Jurkat, Clone E6-1 (cell line): ENCODE data around the gene RNF112.

Experiments
- DNase-seq: peaks from one replicate; pipeline ENCODE4 v3.0.0-alpha.2; 2011; ENCODE audit warnings: low read depth, low spot score
- H3K4me3 ChIP-seq: 2 replicates; pipeline ENCODE4 v1.5.1; 2011; ENCODE audit warnings: mild to moderate bottlenecking, low read length, control low read depth, moderate library complexity

Gene RNF112

DNA sequence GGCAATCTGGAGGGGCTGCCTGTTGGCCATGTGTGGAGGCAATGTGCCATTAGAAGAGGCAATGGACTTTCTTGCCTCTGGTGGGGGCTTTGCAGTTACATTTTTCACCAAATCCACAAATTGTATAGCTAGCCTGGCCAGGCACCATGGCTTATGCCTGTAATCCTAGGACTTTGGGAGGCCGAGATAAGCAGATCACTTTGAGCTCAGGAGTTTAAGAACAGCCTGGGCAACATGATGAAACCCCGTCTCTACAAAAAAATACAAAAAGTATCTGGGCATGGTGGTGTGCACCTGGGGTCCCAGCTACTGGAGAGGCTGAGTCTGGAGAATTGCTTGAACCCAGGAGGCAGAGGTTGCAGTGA is 2.7 kb upstream of the RNF112 start:
- DNase-seq: no peak
- no peak overlapping the region for H3K4me3 ChIP-seq

DNA sequence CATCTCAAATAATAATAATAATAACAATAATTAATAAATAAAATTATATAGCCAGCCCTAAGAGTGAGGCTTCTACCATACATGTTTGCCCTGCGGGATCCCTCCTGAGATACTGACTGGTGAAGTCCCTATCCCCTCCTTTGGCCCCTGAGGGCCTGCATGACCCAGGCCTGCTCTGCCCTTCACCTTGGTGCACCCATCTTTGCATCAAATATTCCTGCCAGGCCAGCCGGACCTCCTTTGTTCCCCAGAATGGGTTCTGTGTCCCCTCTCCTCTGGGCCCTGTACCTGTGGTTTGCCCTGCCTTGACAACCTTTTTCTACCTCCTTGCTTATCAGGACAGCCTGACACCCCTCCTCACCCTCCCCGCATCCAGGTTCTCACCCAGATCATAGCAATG is 2.0 kb upstream of the RNF112 start:
- H3K4me3 ChIP-seq: no peak overlapping the region
- DNase-seq: no peak

DNA sequence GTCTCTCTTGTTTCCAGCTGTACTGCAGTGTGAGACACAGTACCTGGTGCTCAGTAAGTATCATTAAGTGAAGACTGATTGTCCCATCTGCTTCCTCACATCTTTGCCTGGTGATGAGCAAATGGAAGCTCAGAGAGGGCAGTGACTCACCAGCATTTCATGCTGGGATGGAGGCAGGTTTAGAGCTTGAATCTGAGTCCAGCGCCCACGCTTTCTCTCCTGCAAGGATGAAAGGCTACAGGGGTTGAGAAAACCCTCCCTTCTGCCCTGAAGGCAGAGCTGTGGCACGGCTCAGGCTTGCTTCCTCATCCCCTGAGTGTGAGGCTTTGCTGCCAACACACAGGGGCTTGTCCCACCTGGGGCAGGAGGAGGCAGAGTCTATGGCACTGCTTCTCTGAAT is 1.5 kb upstream of the RNF112 start:
- no peak overlapping the region for H3K4me3 ChIP-seq
- no peak for DNase-seq

DNA sequence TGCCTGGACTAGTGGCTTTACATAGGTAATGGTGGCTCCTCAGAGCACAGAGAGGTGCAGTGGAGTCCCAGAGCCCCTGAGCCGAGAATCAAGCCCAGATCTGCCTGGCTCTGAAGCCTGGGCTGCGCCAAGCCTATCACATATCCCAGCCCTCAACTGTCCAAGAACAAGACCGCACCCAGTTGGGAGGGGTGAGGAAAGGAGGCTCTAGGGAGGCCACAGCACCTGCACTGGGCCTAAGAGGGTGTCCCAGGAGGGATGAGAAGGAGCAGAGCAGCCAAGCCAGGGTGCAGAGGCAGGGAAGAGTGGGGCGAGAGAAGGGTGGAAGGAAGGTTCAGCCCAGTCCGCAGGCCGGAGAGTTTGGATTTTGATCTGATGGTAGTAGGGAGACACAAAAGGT is 941 bp upstream of the RNF112 start:
- no peak overlapping the region for H3K4me3 ChIP-seq

DNA sequence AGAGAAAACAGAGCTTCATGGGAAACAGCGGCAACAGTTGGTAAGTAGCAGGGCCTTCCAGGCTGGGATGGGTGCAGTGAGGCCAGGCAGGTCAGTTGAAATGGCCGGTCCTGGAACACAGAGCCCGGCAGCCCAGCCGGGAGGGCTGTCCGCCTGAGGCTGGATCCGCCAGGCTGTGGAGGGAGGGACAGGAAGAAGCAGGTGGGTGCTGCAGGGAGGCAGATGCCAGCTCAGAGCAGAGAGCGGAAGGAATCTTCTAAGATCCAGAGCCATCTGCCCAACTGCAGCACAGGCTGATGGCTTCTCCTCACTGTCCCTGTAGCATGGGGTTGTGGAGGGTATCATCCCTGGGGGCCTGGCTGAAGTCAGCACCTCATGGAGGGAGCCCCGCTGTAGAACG is 599 bp downstream of the RNF112 start:
- H3K4me3 ChIP-seq: no peak overlapping the region
- DNase-seq: no peak

More for the DNA sequence above, 941 bp upstream of the RNF112 start:
- DNase-seq: no peak

DNA sequence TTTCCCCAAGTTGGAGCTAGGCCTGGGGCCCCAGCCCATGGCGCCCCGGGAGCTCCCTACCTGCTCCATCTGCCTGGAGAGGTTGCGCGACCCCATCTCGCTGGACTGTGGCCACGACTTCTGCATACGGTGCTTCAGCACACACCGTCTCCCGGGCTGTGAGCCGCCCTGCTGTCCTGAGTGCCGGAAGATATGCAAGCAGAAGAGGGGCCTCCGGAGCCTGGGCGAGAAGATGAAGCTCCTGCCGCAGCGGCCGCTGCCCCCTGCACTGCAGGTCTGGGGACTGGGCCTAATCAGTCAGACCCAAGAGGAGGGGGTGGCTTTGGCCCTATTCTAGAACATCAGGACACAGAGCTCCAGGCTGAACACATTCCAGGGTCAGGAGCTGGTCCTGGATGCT is 1.5 kb downstream of the RNF112 start:
- no peak overlapping the region for H3K4me3 ChIP-seq
- DNase-seq: no peak

DNA sequence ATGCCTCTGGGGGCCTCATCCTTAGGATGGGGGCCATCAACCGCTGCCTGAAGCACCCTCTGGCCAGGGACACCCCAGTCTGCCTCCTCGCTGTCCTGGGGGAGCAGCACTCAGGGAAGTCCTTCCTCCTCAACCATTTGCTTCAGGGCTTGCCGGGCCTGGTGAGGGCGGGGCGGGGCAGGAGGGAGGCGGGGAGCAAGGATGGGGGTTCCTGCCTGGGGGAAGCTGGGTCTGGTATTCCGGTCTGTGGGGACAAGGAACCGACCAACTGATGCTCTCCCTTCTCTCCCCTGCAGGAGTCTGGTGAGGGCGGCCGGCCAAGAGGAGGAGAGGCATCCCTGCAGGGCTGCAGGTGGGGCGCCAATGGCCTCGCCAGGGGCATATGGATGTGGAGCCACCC is 2.0 kb downstream of the RNF112 start:
- no peak for DNase-seq
- no peak overlapping the region for H3K4me3 ChIP-seq

DNA sequence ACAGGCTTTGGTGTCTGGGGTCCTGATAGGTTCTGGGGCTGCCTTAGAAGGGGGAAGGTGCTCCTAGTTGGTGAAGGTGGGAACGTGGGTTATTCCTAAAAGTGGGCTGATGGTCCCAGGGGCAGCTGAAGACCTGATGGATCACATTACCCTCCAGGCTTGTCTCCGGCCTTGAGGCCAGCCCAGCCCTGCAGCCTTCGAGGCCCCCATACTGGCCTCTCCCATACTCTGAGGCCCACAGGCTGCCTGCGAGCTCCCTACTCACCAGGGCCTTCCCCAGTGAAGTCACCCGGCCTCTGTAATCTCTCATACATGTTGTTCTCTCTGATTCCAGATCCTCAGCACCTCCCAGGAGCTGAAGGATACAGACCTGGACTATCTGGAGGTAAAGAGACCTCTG is 2.7 kb downstream of the RNF112 start:
- H3K4me3 ChIP-seq: no peak overlapping the region
- DNase-seq: no peak

DNA sequence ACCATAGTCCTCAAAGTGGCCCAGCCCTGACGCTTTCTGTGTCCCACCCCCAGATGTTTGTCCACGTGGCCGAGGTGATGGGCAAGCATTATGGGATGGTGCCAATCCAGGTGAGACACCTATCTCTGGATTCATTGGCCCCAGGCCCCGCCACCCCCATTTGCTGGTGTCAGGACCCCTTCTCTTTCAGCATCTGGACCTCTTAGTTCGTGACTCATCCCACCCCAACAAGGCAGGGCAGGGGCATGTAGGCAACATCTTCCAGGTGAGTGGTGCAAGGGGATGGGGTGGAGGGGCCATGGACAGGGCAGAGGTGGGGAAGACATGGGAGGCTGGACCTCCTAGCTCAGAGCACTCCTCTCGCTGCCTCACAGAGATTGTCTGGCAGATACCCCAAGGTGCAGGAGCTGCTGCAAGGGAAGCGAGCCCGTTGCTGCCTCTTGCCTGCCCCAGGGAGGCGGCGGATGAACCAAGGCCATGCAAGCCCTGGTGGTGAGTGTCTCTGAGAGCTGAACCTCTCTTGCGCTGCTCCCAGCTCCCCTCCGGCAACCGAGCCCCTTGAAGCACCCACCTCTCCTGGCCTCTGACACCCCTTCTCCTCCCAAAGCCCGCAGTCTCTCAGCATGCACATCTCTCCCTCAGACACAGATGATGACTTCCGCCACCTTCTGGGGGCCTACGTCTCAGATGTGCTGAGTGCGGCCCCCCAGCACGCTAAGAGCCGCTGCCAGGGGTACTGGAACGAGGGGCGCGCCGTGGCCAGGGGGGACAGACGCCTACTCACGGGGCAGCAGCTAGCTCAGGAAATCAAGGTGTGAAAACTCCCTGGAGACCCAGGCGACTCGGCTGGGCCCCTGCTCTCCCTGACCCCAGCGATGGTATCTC is 3.6 kb downstream of the RNF112 start:
- no peak for DNase-seq
- H3K4me3 ChIP-seq: no peak overlapping the region

DNA sequence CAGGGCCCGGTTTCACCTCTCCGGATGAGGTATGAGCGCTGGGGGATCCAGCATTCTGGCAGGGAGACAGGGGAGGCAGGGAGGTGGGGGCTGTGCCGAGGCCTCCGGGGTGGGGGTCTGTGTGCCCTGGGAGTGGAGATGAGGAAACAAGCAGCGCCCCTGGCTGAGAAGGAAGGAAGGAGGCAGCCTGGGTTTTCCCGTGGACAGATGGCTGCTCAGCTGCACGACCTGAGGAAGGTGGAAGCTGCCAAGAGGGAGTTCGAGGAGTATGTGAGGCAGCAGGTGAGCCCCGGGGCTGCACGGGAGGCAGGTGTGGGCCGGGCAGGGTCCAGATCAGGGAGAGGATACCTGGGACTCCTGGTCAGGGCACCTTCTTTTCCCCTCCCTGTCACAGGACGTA is 4.3 kb downstream of the RNF112 start:
- no peak overlapping the region for H3K4me3 ChIP-seq
- no peak for DNase-seq

DNA sequence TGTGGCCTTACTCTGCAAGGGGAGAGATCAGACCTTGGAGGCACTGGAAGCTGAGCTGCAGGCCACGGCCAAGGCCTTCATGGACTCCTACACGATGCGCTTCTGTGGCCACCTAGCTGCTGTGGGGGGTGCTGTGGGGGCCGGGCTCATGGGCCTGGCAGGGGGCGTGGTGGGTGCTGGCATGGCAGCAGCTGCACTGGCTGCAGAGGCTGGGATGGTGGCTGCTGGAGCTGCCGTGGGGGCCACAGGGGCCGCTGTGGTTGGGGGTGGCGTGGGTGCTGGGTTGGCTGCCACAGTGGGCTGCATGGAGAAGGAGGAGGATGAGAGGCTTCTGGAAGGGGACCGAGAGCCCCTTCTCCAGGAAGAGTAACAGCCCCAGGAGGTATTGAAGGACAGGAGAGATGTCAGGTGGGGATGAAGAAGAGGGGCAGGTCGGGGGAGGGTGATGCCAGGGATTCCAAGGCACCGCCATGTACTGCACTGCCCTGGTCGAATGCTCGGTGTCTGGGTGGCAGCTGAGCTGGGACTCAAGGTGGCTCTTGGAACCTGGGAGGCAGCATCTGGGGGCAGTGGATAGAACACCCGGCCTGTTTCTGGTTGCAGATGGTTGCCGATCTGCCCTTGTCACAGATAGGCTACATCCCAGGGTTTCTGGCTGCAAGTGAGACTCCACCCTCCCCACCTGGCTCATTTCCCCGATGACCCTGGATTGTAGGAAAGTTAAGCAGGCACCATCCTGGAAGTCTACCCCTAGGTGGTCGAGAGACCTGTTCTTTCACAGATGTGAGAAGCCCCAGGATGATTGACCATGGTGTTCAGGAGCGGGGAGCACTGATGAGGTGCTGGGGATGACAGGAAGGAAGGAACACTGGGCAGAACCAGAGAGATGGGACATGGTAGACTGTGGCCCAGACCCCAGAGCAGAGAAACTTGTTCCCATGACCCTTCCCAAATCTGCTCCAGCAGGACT is 5.1 kb downstream of the RNF112 start:
- DNase-seq: no peak

DNA sequence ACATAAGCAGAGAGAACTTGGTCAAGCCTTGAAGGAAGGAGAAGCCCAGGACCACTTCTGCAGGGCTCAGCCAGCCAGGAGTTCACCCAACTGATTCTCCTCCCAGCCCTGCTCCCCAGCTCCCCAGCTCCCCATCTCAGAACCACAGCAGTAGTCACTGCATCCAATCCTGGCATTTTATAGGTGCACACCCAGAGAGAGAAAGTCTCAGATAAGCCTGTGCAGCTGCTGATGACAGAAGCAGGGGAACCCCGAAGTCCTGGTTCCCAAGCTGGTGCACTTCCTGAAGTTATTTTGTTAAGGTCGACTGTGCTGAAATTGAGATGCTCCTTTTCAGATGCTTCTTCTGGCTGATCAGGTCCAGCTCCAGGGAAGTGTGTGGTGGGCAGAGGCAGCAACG is 6.6 kb downstream of the RNF112 start:
- no peak overlapping the region for H3K4me3 ChIP-seq
- no peak for DNase-seq

More for the DNA sequence above, 5.1 kb downstream of the RNF112 start:
- no peak overlapping the region for H3K4me3 ChIP-seq

DNA sequence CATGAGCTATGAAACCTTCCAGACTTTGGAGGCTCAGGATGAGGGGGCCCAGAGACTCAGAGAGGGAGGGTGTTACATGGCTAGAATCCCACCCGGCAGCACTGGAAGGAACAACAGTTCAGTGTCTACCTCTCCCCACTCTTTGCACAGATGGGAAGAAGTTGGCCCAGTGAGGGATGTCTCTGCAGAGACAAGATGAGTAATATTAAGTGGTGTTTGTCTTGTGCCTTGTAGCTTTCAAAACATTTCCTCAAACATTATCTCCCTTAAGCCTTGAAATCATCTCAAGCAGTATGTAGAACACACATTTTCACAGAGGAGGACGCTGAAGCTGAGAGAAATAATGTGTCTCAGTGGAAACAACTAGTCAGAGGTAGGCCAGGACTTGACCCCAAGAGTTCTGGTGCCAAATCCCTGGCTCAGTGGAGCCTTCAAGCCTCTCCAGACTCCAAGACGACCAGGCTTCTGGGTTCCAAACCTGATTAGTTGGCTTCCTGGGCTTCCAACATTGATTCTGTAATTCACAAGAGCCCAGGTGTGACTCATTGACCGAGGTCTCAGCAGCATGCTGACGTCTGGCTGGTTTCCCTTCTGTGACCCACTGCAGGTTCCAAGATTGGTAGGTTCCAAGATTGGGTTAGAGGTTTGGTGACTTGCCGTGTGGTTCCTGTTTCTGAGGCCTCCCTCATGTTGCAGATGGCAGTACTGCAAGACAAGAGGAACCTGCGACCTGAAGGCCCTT is 7.4 kb downstream of the RNF112 start:
- no peak overlapping the region for H3K4me3 ChIP-seq
- DNase-seq: no peak

DNA sequence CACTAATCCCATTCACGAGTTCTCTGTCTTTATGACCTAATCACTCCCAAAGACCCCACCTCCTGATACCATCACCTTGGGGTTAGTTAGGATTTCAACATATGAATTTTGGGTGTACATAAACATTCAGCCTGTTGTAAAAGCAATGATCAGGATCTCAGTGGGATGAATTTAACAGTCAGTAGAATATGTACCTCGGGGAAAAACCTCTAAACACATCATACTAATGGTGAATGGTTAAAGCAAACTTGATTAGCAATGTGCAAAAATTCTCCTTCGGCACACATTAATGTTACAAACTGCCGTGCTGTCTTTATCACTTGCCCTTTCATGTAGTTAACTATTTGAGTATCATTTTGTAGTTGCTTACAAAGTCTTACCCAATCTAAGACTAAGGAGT is 10.2 kb downstream of the RNF112 start:
- no peak for DNase-seq
- no peak overlapping the region for H3K4me3 ChIP-seq

DNA sequence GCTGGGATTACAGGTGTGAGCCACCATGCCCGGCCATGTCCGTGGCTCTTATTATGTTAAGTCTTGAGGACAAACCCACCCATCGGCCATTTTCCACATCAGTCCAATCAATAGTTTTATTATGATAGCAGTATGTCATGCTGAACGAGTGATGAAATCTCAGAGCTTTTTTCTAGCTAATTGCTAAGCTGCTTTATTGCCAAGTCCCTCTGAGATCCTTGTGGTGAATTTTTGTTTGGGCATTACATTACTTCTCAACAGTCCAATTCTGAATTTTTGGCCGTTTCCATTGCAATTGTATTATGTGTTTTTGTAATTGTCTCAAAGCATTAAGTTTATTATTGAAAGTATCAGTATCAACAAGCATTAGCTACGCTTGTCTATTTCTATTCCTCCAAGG is 10.9 kb downstream of the RNF112 start:
- DNase-seq: no peak
- H3K4me3 ChIP-seq: no peak overlapping the region

DNA sequence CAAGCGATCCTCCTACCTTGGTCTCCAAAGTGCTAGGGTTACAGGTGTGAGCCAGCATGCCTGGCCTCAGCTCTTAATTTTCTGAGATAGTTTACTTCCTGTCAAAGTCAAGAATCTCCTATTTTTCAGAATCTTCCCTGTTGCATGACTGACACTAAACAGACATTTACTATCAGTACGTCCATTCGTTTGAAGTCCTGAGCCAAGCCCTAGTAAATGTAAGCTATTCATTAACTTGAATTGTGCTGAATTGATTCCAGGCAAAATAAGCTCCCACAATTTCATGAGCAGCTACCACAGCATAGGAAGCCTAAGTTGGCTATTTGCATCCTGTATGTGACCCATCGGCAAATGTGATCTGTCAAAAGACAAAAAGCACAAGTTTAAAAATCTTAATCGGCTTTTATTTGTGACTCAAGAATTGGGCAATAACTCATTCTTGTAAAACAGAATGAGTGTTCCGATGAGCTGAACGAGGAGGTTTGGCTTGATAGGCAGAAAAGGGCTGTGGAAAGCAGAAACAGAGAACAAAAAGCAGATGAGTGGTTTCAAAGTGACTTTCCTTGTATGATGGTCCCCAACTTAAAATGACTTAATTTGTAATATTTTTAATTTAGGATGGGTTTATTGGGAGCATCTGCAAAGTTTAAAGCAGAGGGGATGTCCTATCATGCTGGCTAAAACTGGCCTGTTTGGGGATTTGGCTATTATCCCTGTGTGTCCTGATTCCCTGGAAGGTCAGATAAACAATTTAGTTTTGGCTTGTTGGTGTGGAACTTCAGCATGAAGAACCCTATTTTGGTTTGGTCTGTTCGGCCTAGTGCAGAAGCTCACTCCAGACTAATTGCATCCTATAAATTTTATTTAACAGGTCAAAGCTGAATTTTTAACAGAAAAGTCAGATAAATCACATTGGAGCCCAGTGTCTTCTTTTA is 14.2 kb downstream of the RNF112 start:
- no peak for DNase-seq
- no peak overlapping the region for H3K4me3 ChIP-seq

DNA sequence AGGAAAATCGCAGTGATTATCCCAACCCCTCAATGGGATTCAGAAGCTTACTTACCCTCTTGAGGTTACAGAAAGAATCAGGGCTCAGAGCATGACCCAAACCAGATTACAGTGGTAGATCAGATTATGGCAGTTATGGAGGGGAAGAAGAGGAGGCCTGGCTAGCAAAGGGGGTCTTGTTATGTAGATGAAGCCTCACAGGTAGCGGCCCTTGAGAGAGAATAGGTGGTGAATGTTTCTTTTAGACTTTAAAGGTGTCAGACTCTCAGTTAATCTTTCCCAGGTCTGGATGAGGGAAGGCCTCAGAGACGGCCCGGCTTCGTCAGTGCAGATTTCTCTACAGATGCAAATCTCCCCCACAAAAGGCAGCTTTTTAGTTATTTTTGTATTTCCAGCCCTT is 15.6 kb downstream of the RNF112 start:
- no peak overlapping the region for H3K4me3 ChIP-seq
- DNase-seq: no peak

DNA sequence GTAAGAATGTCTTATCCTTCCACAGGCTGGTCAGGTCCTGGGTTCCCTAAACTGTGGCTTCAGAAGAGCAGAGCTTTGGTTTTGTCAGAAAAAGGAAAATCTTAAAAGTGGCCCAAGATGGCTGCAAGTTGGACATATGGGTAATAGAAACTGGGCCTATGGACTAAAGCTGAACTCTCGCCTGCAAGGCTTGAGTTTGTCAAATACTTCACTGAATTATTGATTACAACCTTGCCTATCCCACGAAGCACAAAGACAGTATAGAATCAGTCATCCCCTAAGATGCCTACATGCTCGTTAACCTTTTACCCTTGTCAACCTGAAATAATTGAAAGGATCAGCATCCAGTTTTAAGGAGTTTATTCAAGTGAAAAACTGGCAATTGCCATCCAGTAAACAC is 20.7 kb downstream of the RNF112 start:
- H3K4me3 ChIP-seq: no peak overlapping the region
- no peak for DNase-seq

DNA sequence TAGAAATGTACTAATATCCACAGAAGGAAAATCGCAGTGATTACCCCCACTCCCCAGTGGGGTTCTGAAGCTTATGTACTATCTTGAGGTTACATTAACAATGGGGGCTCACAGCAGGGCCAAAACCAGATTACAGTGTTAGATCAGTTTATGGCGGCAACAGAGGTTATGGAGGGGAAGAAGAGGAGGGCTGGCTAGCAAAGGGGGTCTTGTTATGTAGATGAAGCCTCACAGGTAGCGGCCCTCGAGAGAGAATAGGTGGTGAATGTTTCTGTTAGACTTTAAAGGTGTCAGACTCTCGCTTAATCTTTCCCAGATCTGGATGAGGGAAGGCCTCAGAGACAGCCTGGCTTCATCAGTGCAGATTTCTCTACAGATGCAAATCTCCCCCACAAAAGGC is 22.2 kb downstream of the RNF112 start:
- H3K4me3 ChIP-seq: no peak overlapping the region
- no peak for DNase-seq
